Measurements from ENCODE around the gene MEI4.
"Not testable (repeated sequence)": the region's sequence is repeated elsewhere in the genome, so short reads cannot be mapped to it uniquely, and the experiment has no call there.

Gene MEI4

DNA sequence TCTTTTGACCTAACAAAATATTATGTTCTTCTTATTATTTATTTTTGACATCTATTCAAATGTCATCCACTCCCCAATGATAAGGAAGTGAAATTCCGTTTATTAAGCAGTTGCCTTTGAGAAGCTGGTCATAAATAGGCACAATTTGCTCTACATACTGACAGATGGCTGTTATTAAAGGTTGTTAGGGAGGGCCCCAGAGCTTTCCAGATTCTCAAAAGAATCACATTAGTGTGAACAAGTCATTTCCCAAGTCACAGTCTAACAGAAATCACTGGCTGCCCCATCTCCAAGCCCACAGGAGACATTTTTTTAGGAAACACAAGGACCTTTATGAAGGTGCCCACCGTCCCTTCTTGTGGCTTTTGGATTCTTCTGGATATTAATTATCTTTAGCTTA lies 172.4 kb downstream of the MEI4 start:
- no peak for DNase-seq

DNA sequence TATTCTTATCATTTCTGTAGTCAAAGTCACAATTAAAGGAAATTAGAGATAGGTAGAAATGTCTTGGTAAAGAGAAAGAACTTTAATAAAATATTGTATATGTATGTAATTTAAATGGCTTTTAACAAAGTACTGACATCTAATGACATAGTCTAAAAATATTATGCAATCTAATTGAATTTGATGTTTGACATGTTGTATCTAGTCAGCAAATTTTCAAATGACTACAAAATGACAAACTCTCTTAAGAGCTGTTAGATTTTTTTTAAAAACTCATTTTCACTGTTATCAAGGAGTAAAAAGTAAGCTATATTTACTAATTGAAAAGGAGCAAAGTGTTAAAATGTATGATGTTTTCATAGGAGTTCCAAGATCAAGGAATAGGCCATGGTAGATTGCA lies 176.9 kb downstream of the MEI4 start:
- DNase-seq = no peak

DNA sequence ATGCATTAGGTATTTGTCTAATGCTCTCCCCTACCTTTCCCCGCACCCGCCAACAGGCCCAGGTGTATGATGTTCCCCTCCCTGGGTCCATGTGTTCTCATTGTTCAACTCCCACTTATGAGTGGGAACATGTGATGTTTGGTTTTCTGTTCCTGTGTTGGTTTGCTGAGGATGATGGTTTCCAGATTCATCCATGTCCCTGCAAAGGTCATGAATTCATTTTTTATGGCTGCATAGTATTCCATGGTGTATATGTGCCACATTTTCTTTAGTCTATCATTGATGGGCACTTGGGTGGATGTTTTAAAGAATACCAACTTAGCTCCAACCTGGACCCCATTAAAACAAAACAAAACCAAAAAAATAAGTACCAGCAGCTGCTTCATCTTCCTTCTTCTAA lies 180.9 kb downstream of the MEI4 start:
- DNase-seq = not testable (repeated sequence)

DNA sequence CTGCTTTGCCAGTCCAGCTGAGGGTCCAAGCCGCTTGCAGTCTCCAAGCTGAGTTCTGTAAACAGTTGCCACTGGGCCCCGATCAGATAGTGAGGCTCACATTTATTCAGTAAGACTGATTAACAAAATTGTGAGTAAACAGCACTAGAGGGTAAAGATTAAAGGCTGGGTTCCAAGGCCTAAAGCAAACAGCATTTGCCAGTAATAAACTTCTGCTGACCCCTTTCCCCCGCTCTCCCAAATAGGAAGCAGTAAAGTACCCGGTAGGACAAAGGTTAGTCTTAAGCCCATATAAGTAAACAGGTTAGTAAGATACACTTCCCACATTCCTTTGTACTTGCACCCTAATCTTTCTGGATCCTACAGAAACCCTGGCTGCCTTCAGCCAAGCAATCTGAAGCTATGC lies 181.8 kb downstream of the MEI4 start:
- DNase-seq = no peak

DNA sequence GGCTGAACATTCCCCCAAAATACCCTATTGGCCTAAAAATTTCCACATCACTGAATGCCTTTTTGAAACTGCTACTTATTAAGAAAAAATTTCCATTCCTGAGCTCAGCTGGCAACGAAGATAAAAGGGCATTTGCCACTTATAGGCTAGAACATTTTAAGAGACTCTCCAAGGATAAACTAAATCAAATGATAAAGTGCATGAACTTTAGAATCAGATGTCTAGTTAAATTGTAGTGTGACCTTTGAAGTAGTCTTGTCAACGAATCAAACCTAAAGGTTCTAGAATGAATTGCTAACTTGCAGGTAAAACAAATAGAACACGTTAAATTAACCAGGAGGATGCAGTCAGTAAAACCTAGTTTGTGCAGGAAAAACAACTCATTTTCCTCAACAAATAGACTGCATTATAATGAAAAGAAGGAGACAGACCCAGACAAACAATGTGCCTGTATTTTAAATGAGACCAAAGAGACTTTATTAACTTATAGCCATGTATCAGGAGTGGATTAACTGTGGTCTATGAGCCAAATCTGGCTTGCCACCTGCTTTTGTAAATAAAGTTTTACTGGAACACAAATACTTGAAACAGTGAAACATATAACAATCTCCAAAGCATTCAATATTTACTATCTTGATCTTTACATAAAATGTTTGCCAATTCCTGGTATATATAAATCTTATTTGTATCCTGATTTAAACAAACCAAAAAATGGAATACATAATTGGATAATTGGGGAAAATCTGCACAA lies 184.4 kb downstream of the MEI4 start:
- no peak for DNase-seq

DNA sequence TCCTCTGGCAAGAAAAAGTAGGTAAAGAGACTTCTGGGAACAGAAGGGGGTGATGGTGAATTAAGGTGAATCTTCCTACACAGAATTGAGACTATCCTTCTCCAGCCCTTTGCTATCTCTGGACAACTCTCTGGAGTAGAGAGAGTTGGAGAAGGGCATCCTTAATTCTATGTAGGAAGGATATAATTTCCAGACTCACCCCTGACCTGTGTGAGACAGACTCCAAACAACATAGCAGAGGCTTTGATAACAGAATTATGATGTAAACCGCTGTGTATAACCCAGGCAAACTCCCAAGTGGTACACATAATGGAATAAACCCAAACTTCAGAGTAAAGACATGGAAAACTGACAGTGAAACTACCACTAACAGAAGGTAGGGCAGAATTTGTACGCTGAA lies 186.5 kb downstream of the MEI4 start:
- DNase-seq = no peak

DNA sequence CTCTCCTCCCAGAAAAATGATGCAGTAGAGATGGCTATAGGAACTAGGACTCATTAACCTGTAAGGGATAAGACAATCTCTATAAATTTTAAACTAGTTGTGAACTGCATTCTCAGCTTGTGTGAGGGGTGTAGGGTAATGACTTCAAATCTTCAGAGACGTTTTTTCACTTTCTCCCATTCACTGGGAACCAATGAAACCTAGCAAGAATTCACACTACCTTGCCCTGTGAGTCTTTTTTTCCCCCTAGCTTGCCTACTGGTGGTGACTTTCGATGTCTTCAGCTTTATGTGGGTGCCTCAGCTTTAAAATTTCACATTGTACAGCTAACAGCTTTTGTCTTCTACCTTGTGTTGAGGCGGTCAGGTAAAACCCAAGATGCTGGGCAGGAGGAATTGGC lies 192.0 kb downstream of the MEI4 start:
- DNase-seq = no peak

DNA sequence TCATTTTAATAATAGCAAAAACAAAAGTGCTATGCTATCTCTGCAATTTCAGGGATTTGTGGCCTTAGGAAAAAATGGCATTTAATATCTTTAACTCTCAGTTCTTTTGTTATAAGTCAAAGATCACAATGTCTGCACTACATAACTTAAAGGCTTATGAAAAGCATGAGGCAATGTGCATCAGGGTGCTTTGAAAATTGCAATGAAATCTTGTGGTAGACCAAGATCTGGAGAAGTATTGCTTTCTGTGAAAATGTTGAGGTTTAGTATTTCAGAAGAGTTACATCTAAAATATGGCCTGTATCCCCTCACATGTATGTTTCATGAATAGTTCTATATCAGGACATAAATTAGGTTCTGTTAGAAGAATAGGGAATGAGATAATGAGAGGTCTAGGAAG lies 200.6 kb downstream of the MEI4 start:
- no peak for DNase-seq

DNA sequence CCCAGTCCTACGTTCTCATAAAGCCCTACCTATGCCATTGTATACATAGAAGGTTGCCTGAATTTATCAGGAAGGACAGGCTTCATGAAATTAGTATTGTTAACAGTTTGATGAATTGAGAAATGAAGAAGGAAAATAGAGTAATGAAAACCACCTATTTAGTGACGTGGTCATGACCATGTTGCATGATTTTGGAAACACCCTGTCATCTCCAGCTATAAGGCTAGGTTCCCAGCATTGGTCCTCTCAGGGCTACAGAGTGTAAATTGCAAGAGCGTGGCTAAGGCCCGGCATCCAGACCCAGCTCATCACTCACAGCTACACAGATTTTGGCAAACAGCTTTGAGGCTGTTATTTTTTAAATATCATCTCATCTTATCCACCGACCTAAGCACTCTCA lies 203.6 kb downstream of the MEI4 start:
- no peak for DNase-seq

DNA sequence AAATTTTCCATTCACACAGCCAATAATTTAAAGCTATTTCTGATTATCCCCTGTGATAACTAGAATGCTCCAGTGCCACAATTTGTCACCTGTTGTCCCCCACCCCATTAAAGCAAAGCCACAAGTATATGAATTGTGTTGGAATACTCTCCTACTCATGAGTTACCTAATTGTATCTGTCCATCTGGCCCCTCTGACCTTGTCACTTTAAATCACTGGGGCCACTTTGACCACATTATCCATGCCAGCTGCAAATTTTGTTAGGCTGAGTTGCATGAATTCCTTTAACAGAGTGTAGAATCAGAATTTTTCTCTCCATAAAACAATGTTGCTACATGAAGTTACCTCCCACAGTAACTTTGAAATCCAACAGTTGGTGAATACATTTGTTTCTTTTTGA lies 204.6 kb downstream of the MEI4 start:
- DNase-seq = no peak

DNA sequence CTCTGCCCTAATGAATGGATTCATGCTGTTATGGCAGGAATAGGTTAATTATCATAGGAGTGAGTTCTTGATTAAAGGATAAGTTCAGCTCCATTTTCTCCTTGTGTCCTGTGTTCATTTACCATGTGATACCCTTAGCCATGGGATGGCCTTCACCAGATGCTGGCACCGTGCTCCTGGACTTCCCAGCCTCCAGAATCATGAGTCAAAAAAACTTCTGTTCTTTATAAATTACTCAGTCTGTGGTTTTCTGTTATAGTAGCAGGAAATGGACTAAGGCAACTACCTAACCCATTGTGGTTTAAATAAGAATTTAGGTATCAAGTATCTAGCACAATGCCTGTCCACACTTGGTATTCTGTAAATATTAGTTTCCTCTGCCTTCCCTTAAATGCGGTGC lies 223.5 kb downstream of the MEI4 start:
- DNase-seq = no peak

DNA sequence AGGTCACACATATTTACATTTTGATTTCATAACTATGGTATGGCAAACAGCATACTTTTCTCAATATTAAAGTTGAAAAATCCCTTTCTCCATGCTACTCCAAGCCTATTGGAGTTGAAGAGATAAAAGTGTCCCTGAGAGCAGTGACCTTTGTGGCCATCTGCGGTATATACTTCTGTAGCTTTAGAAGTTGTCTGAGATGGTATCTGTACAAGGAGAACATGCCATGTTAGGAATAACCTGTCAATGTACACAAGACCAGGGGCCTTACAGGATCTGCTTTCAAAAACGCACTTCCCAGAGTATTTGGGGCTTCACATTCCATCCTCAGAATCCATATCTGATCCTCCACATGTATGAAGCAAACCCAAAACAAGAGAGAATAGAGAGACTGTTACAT lies 226.7 kb downstream of the MEI4 start:
- DNase-seq = no peak

DNA sequence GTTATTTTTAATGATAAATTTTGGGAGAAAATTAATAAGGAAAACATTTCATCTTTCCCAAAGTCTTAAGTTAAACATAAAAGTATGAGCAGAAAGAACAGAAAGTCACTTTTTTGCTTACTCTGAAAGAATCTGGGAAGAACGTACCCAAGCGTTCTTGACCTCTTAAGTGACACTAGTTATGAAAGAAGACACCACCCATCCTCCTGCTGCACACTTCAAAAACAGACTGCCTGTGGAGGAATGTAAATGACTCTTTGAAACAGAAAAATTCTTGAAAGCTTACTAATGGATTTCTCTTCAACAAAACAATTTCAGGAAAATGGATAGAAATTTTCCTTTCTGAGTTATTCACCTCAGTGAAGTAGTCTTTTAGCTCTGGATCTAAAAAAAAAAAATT lies 227.7 kb downstream of the MEI4 start:
- peak; percentile 41 for DNase-seq

DNA sequence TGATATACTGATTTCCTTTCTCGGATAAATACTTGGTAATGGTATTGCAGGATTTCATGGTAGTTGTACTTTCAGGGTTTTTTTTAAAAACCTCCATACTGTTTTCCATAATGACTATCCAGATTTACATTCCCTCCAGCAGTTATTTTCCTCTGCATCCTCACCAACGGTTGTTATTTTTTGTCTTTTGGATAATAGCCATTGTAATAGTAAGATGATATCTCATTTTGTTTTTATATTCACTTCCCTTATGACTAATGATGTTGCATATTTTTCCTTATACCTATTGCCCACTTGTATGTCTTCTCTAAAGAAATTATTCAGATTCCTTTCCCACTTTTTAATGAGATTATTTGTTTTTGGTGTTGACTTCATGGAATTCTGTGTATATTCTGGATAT lies 231.0 kb downstream of the MEI4 start:
- no peak for DNase-seq

DNA sequence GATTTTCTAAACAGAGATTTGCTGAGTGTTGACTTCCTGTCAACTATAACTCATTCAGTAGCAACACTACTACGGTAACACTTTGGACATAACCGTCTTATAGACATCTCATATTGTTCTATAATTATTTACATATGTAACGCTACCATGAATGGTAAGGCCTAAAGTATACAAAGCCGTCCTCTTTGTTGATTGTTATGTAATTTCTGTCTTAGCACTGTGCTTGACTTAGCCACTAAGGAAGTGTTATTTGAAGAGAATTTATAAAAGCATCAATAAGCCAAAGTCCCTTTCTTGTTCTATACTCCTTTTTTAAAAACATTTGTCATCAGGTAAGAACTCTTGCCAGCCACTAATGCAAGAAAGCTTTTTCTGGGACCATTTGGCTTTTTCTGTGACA lies 240.6 kb downstream of the MEI4 start:
- DNase-seq = no peak

DNA sequence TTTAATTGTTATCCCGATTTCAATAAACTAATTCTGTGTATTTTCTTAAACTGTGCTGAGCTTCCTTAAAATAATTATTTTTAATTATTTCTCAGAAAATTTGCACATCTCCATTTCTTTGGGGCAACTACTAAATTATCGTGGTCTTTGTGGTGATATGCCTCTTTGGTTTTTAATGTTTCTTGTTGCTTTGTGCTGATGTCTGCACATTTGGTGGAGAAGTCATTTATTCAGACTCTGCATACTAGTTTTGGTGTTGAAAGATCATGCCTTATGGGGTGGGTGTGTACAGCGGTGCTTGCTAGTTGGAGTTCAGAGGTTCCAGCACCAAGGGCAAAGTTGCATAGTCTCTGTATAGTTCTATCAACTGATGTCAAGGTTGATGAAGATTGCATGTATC lies 253.2 kb downstream of the MEI4 start:
- no peak for DNase-seq

DNA sequence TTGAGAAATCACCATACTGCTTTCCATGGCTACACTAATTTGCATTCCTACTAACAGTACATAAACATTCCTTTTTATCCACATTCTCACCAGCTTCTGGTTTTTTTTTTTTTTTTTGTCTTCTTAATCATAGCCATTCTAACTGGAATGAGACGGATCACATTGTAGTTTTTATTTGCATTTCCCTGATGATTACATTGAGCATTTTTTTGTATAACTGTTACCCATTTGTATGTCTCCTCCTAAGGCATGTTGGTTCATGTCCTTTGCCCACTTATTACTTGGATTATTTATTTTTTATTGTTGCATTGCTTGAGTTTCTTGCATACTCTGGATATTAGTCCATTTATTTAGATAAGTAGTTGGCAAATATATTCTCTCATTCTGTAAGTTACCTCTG lies 258.0 kb downstream of the MEI4 start:
- no peak for DNase-seq

DNA sequence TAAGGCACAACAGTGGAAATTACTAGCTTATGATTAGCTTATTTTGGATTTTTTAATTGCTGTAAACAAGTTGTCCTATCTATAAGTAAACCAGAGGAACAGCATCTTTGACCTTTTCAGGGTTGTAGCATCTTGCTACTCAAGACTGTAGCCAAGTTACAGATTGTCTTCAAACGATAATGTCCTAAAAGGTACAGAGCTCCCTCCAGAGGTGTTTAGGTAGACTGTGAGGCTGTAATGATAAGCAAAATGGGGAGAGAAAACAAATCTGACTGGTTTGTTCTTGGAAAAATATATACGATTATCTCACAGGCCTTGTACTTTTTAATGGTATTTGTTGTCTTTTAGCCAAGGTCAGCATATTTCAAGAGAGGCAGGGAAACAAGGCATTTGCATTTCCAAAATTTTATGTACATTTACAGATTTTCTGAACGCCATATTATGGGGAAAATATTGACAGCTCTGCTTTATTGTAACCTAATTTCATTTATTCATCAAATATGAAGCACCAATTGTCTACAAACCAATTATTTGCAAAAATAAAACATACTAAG lies 273.4 kb downstream of the MEI4 start:
- no peak for DNase-seq

DNA sequence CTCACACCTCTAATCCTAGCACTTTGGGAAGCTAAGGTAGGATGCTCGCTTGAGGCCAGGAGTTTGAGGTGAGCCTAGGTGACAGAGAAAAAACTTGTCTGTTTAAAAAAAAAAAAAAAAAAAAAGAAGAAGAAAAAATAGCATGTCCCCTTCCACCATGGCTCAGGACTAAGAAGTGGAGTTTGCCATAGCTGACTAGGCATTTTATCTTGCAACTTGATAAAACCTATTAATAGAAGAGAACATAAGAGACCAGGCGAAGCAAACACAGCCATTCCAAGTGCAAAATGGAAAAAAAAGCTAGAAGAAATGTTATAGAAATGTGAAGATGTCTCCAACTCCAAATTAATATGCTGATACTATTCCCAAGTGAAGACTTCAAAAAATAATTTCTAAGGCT lies 277.5 kb downstream of the MEI4 start:
- DNase-seq = no peak

DNA sequence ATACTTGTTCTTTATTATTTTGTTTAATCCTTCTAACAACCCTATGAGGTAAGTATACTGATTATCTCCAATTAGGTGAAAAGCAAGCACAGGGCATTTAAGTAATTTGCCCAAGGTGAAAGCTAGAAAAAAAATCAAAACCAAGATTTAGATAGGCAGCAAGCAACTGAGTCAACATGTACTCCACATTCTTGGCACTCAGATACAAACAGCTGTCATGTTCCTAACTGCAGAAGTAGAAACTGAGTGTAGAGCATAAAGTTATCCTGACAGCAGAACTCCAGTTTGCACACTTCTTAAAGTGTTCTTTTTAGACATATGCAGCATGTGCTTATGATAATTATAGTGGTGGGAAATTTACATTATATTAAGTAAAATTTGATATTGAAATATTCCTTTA lies 278.1 kb downstream of the MEI4 start:
- no peak for DNase-seq

DNA sequence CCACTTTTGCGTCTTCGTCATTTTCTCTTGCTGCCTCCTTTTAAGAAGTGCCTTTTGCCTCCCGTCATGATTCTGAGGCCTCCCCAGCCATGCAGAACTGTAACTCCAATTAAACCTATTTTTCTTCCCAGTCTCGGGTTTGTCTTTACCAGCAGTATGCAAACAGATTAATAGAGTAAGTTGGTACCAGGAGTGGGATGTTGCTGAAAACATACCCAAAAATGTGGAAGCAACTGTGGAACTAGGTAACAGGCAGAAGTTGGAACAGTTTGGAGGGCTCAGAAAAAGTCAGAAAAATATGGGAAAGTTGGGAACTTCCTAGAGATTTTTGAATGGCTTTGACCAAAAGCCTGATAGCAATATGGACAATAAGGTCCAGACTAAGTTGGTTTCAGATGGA lies 309.2 kb downstream of the MEI4 start:
- no peak for DNase-seq

DNA sequence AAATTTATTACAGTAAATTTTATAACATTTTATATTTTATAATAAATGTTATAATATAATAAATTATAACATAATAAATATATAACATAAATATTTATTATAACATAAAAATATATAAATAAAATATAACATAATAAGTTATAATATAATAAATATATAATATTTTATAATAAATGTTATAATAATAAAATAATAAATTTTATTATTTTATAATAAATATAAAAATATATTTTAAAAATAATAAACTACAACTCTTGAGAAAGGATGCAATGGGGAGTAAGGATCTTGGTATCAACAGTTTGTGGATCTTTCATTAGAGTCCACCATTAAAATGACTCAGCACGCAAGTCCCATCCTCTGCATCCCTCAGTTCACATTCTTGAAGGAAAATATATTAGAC lies 312.6 kb downstream of the MEI4 start:
- no peak for DNase-seq

DNA sequence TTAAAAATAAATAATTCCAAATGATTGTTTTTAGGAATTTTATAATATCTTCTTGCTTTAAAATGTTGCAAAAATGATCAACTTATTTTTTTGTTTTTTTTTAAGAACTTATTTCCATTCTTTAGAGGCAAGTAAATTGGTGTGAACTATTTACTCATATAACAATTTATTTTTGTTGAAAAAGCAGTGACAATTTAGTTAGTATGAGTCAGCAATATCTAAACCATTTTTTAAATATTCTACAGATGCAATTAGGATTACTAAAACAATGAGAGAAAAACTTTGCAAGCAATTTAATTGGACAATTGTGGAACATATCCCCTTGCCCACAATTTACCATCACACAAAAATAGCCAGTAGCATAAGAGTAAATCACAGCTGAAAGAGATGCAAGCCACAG lies 319.5 kb downstream of the MEI4 start:
- DNase-seq = no peak

All from fibroblast of skin of right biceps (primary cell).